Neural crest cell (in vitro differentiated cells): Measurements from ENCODE around the gene SLC6A1. TPM values are rescaled to one million over a fixed set of nuclear protein-coding genes. Genes with fewer than 3 reads are reported as not detected.

Source experiments
- DNase-seq: peaks from one replicate; pipeline ENCODE4 v3.0.0; 2021; ENCODE audit warnings: low read depth, mixed read lengths, low spot score
- H3K27ac Mint-ChIP-seq: one replicate; pipeline ENCODE4 v1.8.0; 2021; ENCODE audit warnings: mild to moderate bottlenecking, mixed read lengths; ENCODE audit not compliant: unreplicated experiment
- H3K27me3 Mint-ChIP-seq: 2 replicates; pipeline ENCODE4 v1.8.0; 2021; ENCODE audit warnings: low read depth, mild to moderate bottlenecking, mixed read lengths
- H3K36me3 Mint-ChIP-seq: 2 replicates; pipeline ENCODE4 v1.8.0; 2021; ENCODE audit warnings: low read depth, mild to moderate bottlenecking, mixed read lengths
- H3K4me1 Mint-ChIP-seq: 2 replicates; pipeline ENCODE4 v1.8.0; 2021; ENCODE audit warnings: mixed read lengths
- H3K4me3 Mint-ChIP-seq: one replicate; pipeline ENCODE4 v1.8.0; 2021; ENCODE audit warnings: mild to moderate bottlenecking, mixed read lengths
- H3K9me3 Mint-ChIP-seq: 2 replicates; pipeline ENCODE4 v1.8.0; 2021; ENCODE audit warnings: mixed read lengths
- CTCF ChIP-seq: fragments of 200-600 bp; sonication (generic); conservative IDR thresholded peaks from 2 replicates; pipeline ENCODE4 v1.5.0; 2021; ENCODE audit warnings: antibody characterized with exemption, mild to moderate bottlenecking
- total RNA-seq: library from RNA; stranded (reverse); gene quantifications from 2 replicates; pipeline ENCODE4 v1.2.1, GENCODE V29; 2021

SLC6A1 gene
- total RNA-seq, 1 donor from 2014 or later, result 0.42 TPM

- Mint-ChIP-seq H3K27ac (no peak overlapping the region), H3K27me3 (peaks cover 72% of the 10 kb centered on the region), H3K4me1 (peaks cover 10% of the 10 kb centered on the region), H3K36me3 (no peaks in the 10 kb centered on the region), H3K9me3 (no peaks in the 10 kb centered on the region), H3K4me3 (no peak overlapping the region)
- no peak for TF ChIP-seq CTCF
- DNase-seq, result no peak
These were observed 4.4 kb upstream of the SLC6A1 start for GRCh38 chr3:10988001-10988665.

- H3K9me3 Mint-ChIP-seq, result no peaks in the 10 kb centered on the region
- H3K4me3 Mint-ChIP-seq, result no peak overlapping the region
- no peak for DNase-seq
- peaks cover 76% of the 10 kb centered on the region for H3K27me3 Mint-ChIP-seq
- no peak for TF ChIP-seq CTCF
- no peak overlapping the region for H3K27ac Mint-ChIP-seq
- no peaks in the 10 kb centered on the region for H3K36me3 Mint-ChIP-seq
- peaks cover 10% of the 10 kb centered on the region for H3K4me1 Mint-ChIP-seq
These were observed 3.5 kb upstream of the SLC6A1 start for GRCh38 chr3:10988991-10989484.

GRCh38 chr3:10992943-10993728 lies 588 bp downstream of the SLC6A1 start:
- Mint-ChIP-seq H3K9me3 (no peaks in the 10 kb centered on the region), H3K27ac (no peak overlapping the region), H3K36me3 (no peaks in the 10 kb centered on the region), H3K27me3 (peaks cover 93% of the 10 kb centered on the region), H3K4me1 (peaks cover 7% of the 10 kb centered on the region), H3K4me3 (peak overlapping the region; percentile 74)
- no peak for DNase-seq
- TF ChIP-seq CTCF, result no peak

GRCh38 chr3:10993729-10994065 lies 1.1 kb downstream of the SLC6A1 start:
- Mint-ChIP-seq H3K36me3 (no peaks in the 10 kb centered on the region), H3K9me3 (no peaks in the 10 kb centered on the region), H3K4me1 (peaks cover 6% of the 10 kb centered on the region), H3K27me3 (peaks cover 93% of the 10 kb centered on the region), H3K4me3 (peak overlapping the region; percentile 74), H3K27ac (no peak overlapping the region)
- no peak for DNase-seq
- no peak for TF ChIP-seq CTCF

- Mint-ChIP-seq H3K4me3 (no peak overlapping the region), H3K9me3 (no peaks in the 10 kb centered on the region), H3K27ac (no peak overlapping the region), H3K27me3 (peaks cover 89% of the 10 kb centered on the region), H3K4me1 (peaks cover 6% of the 10 kb centered on the region), H3K36me3 (no peaks in the 10 kb centered on the region)
- no peak for DNase-seq
- no peak for TF ChIP-seq CTCF
These were observed 1.8 kb downstream of the SLC6A1 start for GRCh38 chr3:10994306-10994705.
